T-helper 2 cell treated with Interferon-gamma antibody and Interleukin-4, amounts not matched to agents 5 μg/mL and 100 μg/mL, for 36 hours (primary cell): ENCODE measurements around the gene PRM3.
"Not testable (repeated sequence)": the region's sequence is repeated elsewhere in the genome, so short reads cannot be mapped to it uniquely, and the experiment has no call there.

ENCODE experiments used
- DNase-seq: peaks from one replicate; pipeline ENCODE4 v3.0.0; 2021; ENCODE audit warnings: low spot score
- H3K27ac Mint-ChIP-seq: one replicate; pipeline ENCODE4 v1.8.0; 2021; ENCODE audit warnings: mild to moderate bottlenecking, mixed read lengths
- H3K27me3 Mint-ChIP-seq: one replicate; pipeline ENCODE4 v1.8.0; 2021; ENCODE audit warnings: low read depth, mixed read lengths
- H3K36me3 Mint-ChIP-seq: one replicate; pipeline ENCODE4 v1.8.0; 2021; ENCODE audit warnings: low read depth, mixed read lengths
- H3K4me1 Mint-ChIP-seq: one replicate; pipeline ENCODE4 v1.8.0; 2021; ENCODE audit warnings: low read depth, mixed read lengths
- H3K4me3 Mint-ChIP-seq: one replicate; pipeline ENCODE4 v1.8.0; 2022; ENCODE audit warnings: mild to moderate bottlenecking, moderate library complexity, mixed read lengths
- H3K9me3 Mint-ChIP-seq: one replicate; pipeline ENCODE4 v1.8.0; 2021; ENCODE audit warnings: mixed read lengths

Gene PRM3

GRCh38 chr16:11310634-11310977 lies 37.2 kb upstream of the PRM3 start:
- H3K9me3 Mint-ChIP-seq, result no peaks in the 10 kb centered on the region
- H3K4me1 Mint-ChIP-seq, result peaks cover 43% of the 10 kb centered on the region
- no peak for DNase-seq
- peak overlapping the region; percentile 99 for H3K27ac Mint-ChIP-seq
- H3K27me3 Mint-ChIP-seq, result no peaks in the 10 kb centered on the region
- H3K36me3 Mint-ChIP-seq, result no peaks in the 10 kb centered on the region
- H3K4me3 Mint-ChIP-seq, result peak overlapping the region; percentile 75

DNA sequence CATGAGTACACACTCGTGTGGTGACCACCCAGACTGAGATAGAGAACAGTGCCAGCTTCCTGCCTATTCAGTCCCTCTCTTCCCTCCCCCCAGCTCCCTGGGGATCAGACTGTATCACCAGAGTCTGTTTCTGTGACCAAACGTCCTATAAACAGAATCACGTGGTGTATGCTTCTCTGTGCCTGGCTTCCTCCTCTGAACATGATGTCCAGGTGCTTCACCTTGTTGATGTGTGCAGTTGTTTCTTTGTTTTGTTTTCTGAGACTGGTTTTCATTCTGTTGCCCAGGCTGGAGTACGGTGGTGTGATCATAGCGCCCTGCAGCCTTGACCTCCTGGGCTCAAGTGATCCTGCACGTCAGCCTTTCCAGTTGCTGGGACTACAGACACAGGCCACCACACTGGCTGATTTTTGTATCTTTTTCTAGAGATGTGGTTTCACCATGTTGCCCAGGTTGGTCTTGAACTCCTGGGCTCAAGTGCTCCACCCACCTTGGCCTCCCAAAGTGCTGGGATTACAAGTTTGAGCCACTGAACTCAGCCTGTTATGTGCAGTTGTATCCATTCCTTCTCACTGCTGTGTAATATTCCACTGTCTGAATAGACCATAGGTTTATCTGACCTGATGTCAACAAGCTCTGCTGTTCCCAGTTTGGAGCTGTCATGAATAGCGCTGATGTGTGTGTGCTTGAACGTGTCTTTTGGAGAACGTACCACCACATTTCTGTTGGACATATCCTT lies 36.6 kb upstream of the PRM3 start:
- no peaks in the 10 kb centered on the region for H3K9me3 Mint-ChIP-seq
- H3K4me1 Mint-ChIP-seq, result peaks cover 43% of the 10 kb centered on the region
- H3K27me3 Mint-ChIP-seq, result no peaks in the 10 kb centered on the region
- peak overlapping the region; percentile 75 for H3K4me3 Mint-ChIP-seq
- H3K36me3 Mint-ChIP-seq, result no peaks in the 10 kb centered on the region
- peak overlapping the region; percentile 99 for H3K27ac Mint-ChIP-seq
- DNase-seq, result no peak

GRCh38 chr16:11308493-11309283 lies 35.3 kb upstream of the PRM3 start:
- Mint-ChIP-seq H3K36me3 (no peaks in the 10 kb centered on the region), H3K9me3 (no peaks in the 10 kb centered on the region), H3K4me1 (peaks cover 36% of the 10 kb centered on the region), H3K27me3 (no peaks in the 10 kb centered on the region), H3K27ac (no peak overlapping the region), H3K4me3 (no peak overlapping the region)
- DNase-seq, result no peak

DNA sequence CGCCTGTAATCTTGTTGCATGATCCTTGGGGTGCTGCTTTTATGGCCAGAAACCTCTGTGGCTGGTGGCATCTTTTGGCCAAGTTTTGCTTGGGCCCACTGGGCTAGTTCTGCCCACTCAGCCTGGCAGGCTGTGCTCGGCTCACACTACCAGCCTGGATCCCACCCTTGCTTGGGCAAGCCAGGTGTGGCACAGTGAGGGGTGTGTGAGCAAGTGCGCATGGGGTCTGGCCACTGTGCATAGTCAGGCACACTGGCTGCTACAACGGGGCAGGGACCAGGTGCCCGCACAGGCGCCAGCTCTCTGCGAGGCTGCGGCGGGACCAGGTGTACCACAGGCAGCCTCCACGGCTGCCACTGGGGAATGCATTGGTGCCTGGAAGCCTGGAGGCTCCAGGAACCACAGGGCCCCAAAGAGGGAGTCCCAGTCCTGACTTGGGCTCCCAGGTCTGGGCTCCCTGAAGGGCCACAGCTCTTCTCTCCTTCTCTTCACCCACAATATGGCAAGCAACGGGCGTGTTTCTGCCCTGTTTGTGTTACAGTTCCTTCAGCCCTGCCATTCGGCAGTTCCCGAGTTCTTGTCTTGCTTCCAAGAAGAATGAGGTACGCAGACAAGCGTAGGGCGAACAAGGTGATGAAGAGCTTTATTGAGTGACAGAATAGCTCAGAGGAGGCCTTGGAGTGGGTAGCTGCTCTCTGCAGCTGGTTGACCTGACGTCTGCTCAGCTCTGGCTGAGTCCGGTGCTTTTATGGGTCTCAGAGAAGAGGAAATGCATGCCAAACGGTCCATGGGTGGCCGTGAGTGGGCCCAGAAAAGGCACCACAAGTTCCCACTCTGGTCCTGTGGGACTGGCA lies 34.4 kb upstream of the PRM3 start:
- Mint-ChIP-seq H3K27ac (peak overlapping the region; percentile 70), H3K4me1 (peaks cover 36% of the 10 kb centered on the region), H3K9me3 (no peaks in the 10 kb centered on the region), H3K27me3 (no peaks in the 10 kb centered on the region), H3K36me3 (no peaks in the 10 kb centered on the region), H3K4me3 (no peak overlapping the region)
- DNase-seq, result no peak

GRCh38 chr16:11306997-11307638 lies 33.7 kb upstream of the PRM3 start:
- H3K4me1 Mint-ChIP-seq, result peaks cover 31% of the 10 kb centered on the region
- H3K27me3 Mint-ChIP-seq, result no peaks in the 10 kb centered on the region
- H3K27ac Mint-ChIP-seq, result peak overlapping the region; percentile 64

DNA sequence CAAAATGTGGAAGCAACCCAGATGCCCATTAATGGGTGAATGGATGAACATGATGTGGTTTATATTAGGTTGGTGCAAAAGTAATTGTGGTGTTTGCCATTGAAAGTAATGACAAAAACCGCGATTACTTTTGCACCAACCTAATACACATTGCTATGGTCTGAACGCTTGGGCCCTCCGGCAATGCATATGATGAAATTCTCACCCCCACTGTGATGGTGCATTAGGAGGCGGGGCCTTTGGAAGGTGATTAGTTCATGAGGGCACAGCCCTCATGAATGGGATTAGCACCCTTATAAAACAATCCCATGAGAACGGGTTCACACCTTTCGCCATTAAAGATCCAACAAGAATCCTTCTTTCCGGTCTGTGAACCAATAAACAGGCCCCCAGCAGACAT lies 33.0 kb upstream of the PRM3 start:
- Mint-ChIP-seq H3K36me3 (no peaks in the 10 kb centered on the region), H3K27ac (no peak overlapping the region), H3K4me3 (no peak overlapping the region), H3K27me3 (no peaks in the 10 kb centered on the region), H3K9me3 (no peaks in the 10 kb centered on the region), H3K4me1 (peaks cover 26% of the 10 kb centered on the region)
- no peak for DNase-seq

More at GRCh38 chr16:11306997-11307638, 33.7 kb upstream of the PRM3 start:
- Mint-ChIP-seq H3K9me3 (no peaks in the 10 kb centered on the region), H3K4me3 (no peak overlapping the region), H3K36me3 (no peaks in the 10 kb centered on the region)
- DNase-seq, result no peak

- DNase-seq, result no peak
- Mint-ChIP-seq H3K4me3 (no peak overlapping the region), H3K27me3 (no peaks in the 10 kb centered on the region), H3K4me1 (peaks cover 13% of the 10 kb centered on the region), H3K36me3 (no peaks in the 10 kb centered on the region), H3K9me3 (no peaks in the 10 kb centered on the region), H3K27ac (no peak overlapping the region)
These were observed 30.1 kb upstream of the PRM3 start for GRCh38 chr16:11303405-11304138.

- H3K27ac Mint-ChIP-seq, result no peak overlapping the region
- peaks cover 16% of the 10 kb centered on the region for H3K4me1 Mint-ChIP-seq
- H3K4me3 Mint-ChIP-seq, result no peak overlapping the region
- H3K9me3 Mint-ChIP-seq, result no peaks in the 10 kb centered on the region
- H3K27me3 Mint-ChIP-seq, result no peaks in the 10 kb centered on the region
- no peaks in the 10 kb centered on the region for H3K36me3 Mint-ChIP-seq
- no peak for DNase-seq
These were observed 29.5 kb upstream of the PRM3 start for GRCh38 chr16:11302977-11303376.

- Mint-ChIP-seq H3K27ac (no peak overlapping the region), H3K9me3 (no peaks in the 10 kb centered on the region)
These were observed 28.4 kb upstream of the PRM3 start for GRCh38 chr16:11301645-11302501.

GRCh38 chr16:11300560-11300892 lies 27.1 kb upstream of the PRM3 start:
- H3K36me3 Mint-ChIP-seq, result no peaks in the 10 kb centered on the region
- H3K4me1 Mint-ChIP-seq, result peaks cover 27% of the 10 kb centered on the region
- no peak for DNase-seq
- no peak overlapping the region for H3K4me3 Mint-ChIP-seq
- H3K27ac Mint-ChIP-seq, result no peak overlapping the region
- H3K9me3 Mint-ChIP-seq, result no peaks in the 10 kb centered on the region
- no peaks in the 10 kb centered on the region for H3K27me3 Mint-ChIP-seq

More at GRCh38 chr16:11301645-11302501, 28.4 kb upstream of the PRM3 start:
- Mint-ChIP-seq H3K4me3 (no peak overlapping the region), H3K4me1 (peaks cover 25% of the 10 kb centered on the region), H3K36me3 (no peaks in the 10 kb centered on the region), H3K27me3 (no peaks in the 10 kb centered on the region)
- DNase-seq, result no peak

- no peak for DNase-seq
- peaks cover under 1% of the 10 kb centered on the region for H3K27me3 Mint-ChIP-seq
- H3K9me3 Mint-ChIP-seq, result no peaks in the 10 kb centered on the region
- H3K4me1 Mint-ChIP-seq, result peaks cover 28% of the 10 kb centered on the region
- no peaks in the 10 kb centered on the region for H3K36me3 Mint-ChIP-seq
- no peak overlapping the region for H3K27ac Mint-ChIP-seq
- no peak overlapping the region for H3K4me3 Mint-ChIP-seq
These were observed 26.6 kb upstream of the PRM3 start for GRCh38 chr16:11299865-11300559.

GRCh38 chr16:11298950-11299547 lies 25.6 kb upstream of the PRM3 start:
- DNase-seq, H3K36me3 Mint-ChIP-seq, H3K9me3 Mint-ChIP-seq, H3K27ac Mint-ChIP-seq, H3K27me3 Mint-ChIP-seq, H3K4me3 Mint-ChIP-seq: not testable (repeated sequence)
- peaks cover 30% of the 10 kb centered on the region for H3K4me1 Mint-ChIP-seq
